K562 (cell line): Measurements from ENCODE around the gene IFRD1. TPM values are rescaled to one million over a fixed set of nuclear protein-coding genes. Genes with fewer than 3 reads are reported as not detected.

Experiments used
- ATF1 ChIP-seq, 2 experiments: fragments of 450-650 bp in 1 of 2; IDR thresholded peaks; 2 replicates each; pipeline ENCODE4 v1.6.1; 2016; ENCODE audit warnings: missing compliant biosample characterization in 1 of 2, missing genetic modification characterization in 1 of 2
- ATF4 ChIP-seq: fragments of 450-650 bp; formaldehyde crosslinking; IDR thresholded peaks from 2 replicates; pipeline ENCODE4 v1.4.0; 2022; ENCODE audit warnings: mild to moderate bottlenecking, moderate library complexity
- BCL6 ChIP-seq: fragments of 250-450 bp; sonication (Bioruptor Pico); IDR thresholded peaks from 2 replicates; pipeline ENCODE4 v1.4.0; 2020
- CBX5 ChIP-seq: IDR thresholded peaks from 2 replicates; pipeline ENCODE4 v1.6.1; 2014; ENCODE audit warnings: low read depth, borderline replicate concordance
- DMBX1 ChIP-seq: fragments of 250-450 bp; sonication (Bioruptor Pico); IDR thresholded peaks from 2 replicates; pipeline ENCODE4 v1.8.0; 2022; ENCODE audit warnings: inconsistent platforms, mild to moderate bottlenecking, moderate library complexity, borderline replicate concordance
- EP300 ChIP-seq: IDR thresholded peaks from 2 replicates; pipeline ENCODE4 v1.6.1; 2012; ENCODE audit warnings: low read length, improper control_type of control experiment
- EZH2 ChIP-seq: IDR thresholded peaks from 2 replicates; pipeline ENCODE4 v1.6.1; 2012; ENCODE audit warnings: low read depth, mild to moderate bottlenecking, inconsistent platforms, low read length, borderline replicate concordance
- FOXJ2 ChIP-seq: fragments of 200-800 bp; sonication (Bioruptor generic); IDR thresholded peaks from 2 replicates; pipeline ENCODE4 v1.6.1; 2016; ENCODE audit warnings: missing genetic modification characterization, missing compliant biosample characterization
- IRF9 ChIP-seq: fragments of 450-650 bp; IDR thresholded peaks from 2 replicates; pipeline ENCODE4 v1.6.1; 2016; ENCODE audit warnings: missing biosample characterization, missing genetic modification characterization
- JUNB ChIP-seq: fragments of 450-650 bp; formaldehyde crosslinking; conservative IDR thresholded peaks from 2 replicates; pipeline ENCODE4 v1.4.0; 2020; ENCODE audit warnings: mild to moderate bottlenecking
- MEF2D ChIP-seq: conservative IDR thresholded peaks from 2 replicates; pipeline ENCODE4 v1.6.1; 2016; ENCODE audit warnings: low read depth, missing genetic modification characterization, missing compliant biosample characterization
- MEIS2 ChIP-seq: fragments of 450-650 bp; IDR thresholded peaks from 2 replicates; pipeline ENCODE4 v1.6.1; 2014; ENCODE audit warnings: mild to moderate bottlenecking; ENCODE audit not compliant: partially characterized antibody
- NR2F6 ChIP-seq: fragments of 450-650 bp; formaldehyde crosslinking; IDR thresholded peaks from 2 replicates; pipeline ENCODE4 v1.4.0; 2020; ENCODE audit warnings: mild to moderate bottlenecking
- NUFIP1 ChIP-seq: fragments of 450-650 bp; IDR thresholded peaks from 2 replicates; pipeline ENCODE4 v1.6.1; 2018; ENCODE audit not compliant: partially characterized antibody
- PBX2 ChIP-seq, 2 experiments: IDR thresholded peaks in 1 of 2; conservative IDR thresholded peaks in 1 of 2; 2 replicates each; pipeline ENCODE4 v1.6.1; 2016; ENCODE audit warnings: low read depth in 2 of 2, mild to moderate bottlenecking in 1 of 2, missing compliant biosample characterization in 1 of 2, missing genetic modification characterization in 1 of 2, moderate library complexity in 1 of 2
- STAT5A ChIP-seq: IDR thresholded peaks from 2 replicates; pipeline ENCODE4 v1.6.1; 2012; ENCODE audit warnings: low read length, inconsistent platforms, borderline replicate concordance
- TARDBP ChIP-seq: fragments of 450-650 bp; IDR thresholded peaks from 2 replicates; pipeline ENCODE4 v1.6.1; 2016
- TRIM28 ChIP-seq: fragments of 450-650 bp; IDR thresholded peaks from 2 replicates; pipeline ENCODE4 v1.6.1; 2017
- U2AF1 ChIP-seq: fragments of 200-400 bp; formaldehyde crosslinking; optimal IDR thresholded peaks from 2 replicates; pipeline ENCODE3; 2017; ENCODE audit warnings: mild to moderate bottlenecking, low read depth, low read length, moderate library complexity
- XRCC5 ChIP-seq: fragments of 200-400 bp; formaldehyde crosslinking; IDR thresholded peaks from 2 replicates; pipeline ENCODE4 v1.6.1; 2017; ENCODE audit warnings: low read depth, mild to moderate bottlenecking, low read length
- ZBTB43 ChIP-seq: sonication (generic); formaldehyde crosslinking; IDR thresholded peaks from 2 replicates; pipeline ENCODE4 v1.8.0; 2023; ENCODE audit warnings: mild to moderate bottlenecking, missing genetic modification reagents
- ZNF133 ChIP-seq: fragments of 250-450 bp; sonication (Bioruptor Pico); IDR thresholded peaks from 2 replicates; pipeline ENCODE4 v1.4.0; 2020; ENCODE audit warnings: mild to moderate bottlenecking
- ZNF668 ChIP-seq: fragments of 250-450 bp; sonication (Bioruptor Pico); IDR thresholded peaks from 2 replicates; pipeline ENCODE4 v1.8.0; 2022; ENCODE audit warnings: mild to moderate bottlenecking, inconsistent platforms
- ZNF778 ChIP-seq: fragments of 450-650 bp; formaldehyde crosslinking; IDR thresholded peaks from 2 replicates; pipeline ENCODE4 v1.4.0; 2020; ENCODE audit warnings: mild to moderate bottlenecking, moderate library complexity
- polyA plus RNA-seq, 8 experiments: library from polyadenylated mRNA; depleted of rRNA in 4 of 8; stranded (reverse) in 5 of 8; unstranded in 3 of 8; fragments of >200 nt; fragmentation: Nextera tagmentation in 2 of 8; fragmentation: Illumina TruSeq in 1 of 8; extraction: Ambion mirVana in 2 of 8; extraction: Trizol in 1 of 8; gene quantifications; 2 replicates each; pipeline versions ENCODE4 v1.2.1 to v1.2.3, GENCODE V29; 2011 to 2014; ENCODE audit warnings: inconsistent platforms in 1 of 8, missing spikeins in 1 of 8
- total RNA-seq, 7 experiments: library from RNA; depleted of rRNA in 6 of 7; stranded (reverse); fragments of >200 nt in 6 of 7; fragmentation: Illumina TruSeq in 2 of 7; extraction: Trizol in 2 of 7; gene quantifications; 2 replicates each; pipeline versions ENCODE4 v1.2.1 to v1.2.3, GENCODE V29; 2011 to 2021; ENCODE audit warnings: low replicate concordance in 1 of 7

IFRD1 gene
- total and polyA plus RNA-seq, 9 of the 15 experiments (the other 6 are each of a cell fraction or from before 2014, with no cell fraction given) = 27.6 to 81.8 (median 68.1) TPM

GRCh38 chr7:112422842-112423496 lies 27.3 kb upstream of the IFRD1 start (continued):
- TF ChIP-seq CBX5 = no peak
- no peak for TF ChIP-seq ZBTB43
- no peak for TF ChIP-seq ZNF778 (CRISPR knock-in tag)
- TF ChIP-seq U2AF1 = no peak
- peak; percentile 34 for TF ChIP-seq EP300
- TF ChIP-seq FOXJ2 (tag) = peak; percentile 64; the same call in 1 of the 2 replicates
- no peak for TF ChIP-seq BCL6 (CRISPR knock-in tag)
- 0 out of 2 replicates have a peak, but pooled peaks have one; percentile 21 for TF ChIP-seq ZNF668 (CRISPR knock-in tag)
- no peak for TF ChIP-seq MEF2D
- no peak; the same call in 1 of the 2 replicates for TF ChIP-seq TRIM28
- TF ChIP-seq XRCC5 = no peak
- TF ChIP-seq NR2F6 (CRISPR knock-in tag) = no peak
- TF ChIP-seq ATF1 (CRISPR knock-in tag; IDR thresholded peaks at IDR 0.05) = no peak
- 0 out of 2 replicates have a peak, but pooled peaks have one; percentile 12 for TF ChIP-seq ATF1 (tag; IDR thresholded peaks at IDR 0.05)
- no peak for TF ChIP-seq ZNF133 (CRISPR knock-in tag)
- TF ChIP-seq PBX2 (CRISPR knock-in tag; IDR thresholded peaks at IDR 0.05; ENCODE audit: low read depth) = no peak
- TF ChIP-seq PBX2 (tag; conservative IDR thresholded peaks at IDR 0.05; ENCODE audit: low read depth) = no peak
- TF ChIP-seq DMBX1 (CRISPR knock-in tag) = peak; percentile 77; the same call in 1 of the 2 replicates
- TF ChIP-seq TARDBP = no peak
- no peak for TF ChIP-seq MEIS2
- TF ChIP-seq ATF4 (CRISPR knock-in tag) = no peak; the same call in 1 of the 2 replicates
- TF ChIP-seq NUFIP1 = no peak
- TF ChIP-seq JUNB (CRISPR knock-in tag) = no peak
- TF ChIP-seq STAT5A = no peak
- TF ChIP-seq IRF9 (tag) = peak; percentile 19; the same call in 1 of the 2 replicates
- no peak for TF ChIP-seq EZH2
